Activated CD4-positive, CD25-positive, alpha-beta regulatory T cell treated with anti-CD3 and anti-CD28 coated beads, Interleukin-2, amount 50 U/mL, for 72 hours (primary cell): ENCODE data around the gene TALDO1.

Experiments used
- DNase-seq: peaks from one replicate; pipeline ENCODE4 v3.0.0; 2021

TALDO1 gene

DNA sequence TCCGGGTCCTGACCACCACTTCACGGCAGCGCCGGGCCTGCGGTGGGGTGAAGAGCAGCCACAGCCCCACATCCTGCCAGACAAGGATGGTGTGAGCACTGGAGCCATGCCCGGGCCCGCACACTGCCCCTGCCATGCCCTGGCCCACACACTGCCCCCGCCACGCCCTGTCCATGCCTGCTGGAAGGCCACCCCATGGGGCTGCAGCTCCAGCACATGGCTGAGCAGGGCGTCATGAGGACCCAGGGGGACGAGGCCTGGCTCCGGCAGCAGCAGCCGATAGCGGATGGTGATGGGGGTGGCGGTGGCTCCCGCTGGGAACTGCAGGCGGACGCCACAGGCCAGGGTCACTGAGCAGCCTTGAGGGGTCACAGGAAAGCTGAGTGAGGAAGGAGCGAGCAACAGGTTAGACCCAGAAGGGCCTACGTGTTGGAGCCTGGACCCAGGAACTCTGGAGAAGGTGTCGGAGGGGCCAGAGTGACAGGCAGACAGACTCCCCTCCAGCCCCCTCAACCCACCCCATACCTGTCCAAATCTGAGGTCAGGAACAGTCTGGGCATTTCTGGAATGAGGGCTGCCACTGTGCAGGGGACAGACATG lies 54.9 kb downstream of the TALDO1 start:
- DNase-seq: no peak

DNA sequence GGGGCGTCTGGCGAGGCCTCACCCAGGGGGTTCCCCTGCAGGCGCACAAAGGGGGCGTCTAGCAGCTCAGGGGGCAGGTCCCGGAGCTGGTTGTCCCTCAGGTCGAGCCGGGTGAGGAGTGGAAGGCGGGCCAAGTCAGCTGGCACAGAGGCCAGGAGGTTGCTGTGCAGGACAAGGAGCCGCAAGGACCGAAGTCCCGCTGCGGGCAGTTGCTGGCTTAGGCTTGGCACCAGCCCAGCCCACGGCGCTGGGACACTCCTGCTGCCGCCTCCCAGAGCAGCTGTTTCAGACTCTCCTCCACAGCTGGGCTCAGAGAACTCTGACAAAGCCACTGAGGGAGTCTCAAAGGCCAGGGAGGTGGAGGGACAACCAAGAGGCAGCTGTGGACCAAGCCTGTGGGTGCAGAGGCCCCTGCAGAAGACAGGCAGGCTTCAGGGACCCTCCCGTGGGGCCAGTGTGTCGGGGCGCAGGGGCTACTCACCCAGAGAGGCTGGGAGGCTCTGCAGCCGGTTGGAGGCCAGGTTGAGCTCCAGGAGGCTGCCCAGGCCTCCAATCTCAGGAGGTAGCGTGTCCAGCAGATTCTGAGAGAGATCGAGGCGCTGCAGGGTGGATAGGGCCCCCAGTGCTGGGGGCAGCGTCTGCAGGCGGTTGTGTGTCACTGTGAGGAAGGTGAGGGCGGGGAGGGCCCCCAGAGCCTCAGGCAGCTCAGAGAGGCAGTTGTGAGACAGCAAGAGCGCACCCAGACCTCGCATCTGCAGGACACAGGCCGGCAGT lies 55.6 kb downstream of the TALDO1 start:
- no peak for DNase-seq

DNA sequence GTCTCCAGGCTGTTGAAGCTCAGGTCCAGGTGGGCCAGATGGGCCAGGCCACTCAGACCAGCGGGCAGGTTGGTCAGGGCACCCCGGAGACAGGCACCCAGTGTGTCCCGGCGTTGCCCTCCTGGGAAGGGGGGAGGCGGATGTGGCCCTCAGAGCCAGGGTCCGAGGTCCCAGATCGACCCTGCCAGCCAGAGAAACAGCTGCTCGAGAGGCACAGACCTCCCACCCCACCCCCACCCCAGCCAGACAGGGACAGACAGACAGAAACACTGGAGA lies 56.1 kb downstream of the TALDO1 start:
- no peak for DNase-seq

DNA sequence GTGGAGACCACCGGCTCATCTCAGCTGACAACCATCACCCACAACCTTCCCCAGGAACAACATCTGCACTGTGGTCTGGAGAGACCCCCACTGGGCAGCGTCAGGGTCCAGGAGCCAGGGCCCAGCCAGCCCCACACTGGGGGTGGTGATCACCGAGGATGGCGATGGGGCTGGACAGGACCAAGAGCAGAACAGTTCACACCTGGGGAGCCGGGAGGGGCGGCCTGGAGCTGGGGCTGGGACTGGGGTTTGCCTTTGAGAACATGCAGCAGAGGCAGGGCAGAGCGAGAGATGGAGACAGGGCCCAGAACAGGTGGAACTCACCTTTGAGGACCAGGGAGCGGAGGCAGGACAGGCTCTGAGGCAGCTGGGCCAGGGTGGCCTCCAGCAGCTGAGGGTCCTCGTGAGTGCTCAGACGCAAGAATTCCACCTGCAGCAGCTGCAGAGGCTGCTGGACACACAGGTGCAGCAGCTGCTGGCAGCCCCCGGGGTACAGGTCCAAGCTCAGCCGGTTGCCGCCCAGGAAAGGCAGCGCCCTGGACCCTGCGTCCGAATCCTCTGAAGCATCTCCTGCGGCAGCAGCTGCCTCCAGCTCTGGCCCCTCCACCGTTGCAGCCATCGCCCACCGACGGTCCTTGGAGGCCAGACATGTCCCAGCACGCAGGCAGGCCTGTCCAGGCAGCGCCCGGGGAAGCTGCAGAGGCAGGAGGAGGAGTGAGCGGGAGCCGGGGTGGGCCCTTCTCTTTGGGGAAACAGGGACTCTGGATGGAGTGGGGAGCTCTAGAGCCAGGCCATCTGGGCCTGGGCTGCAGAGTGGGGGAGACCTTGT lies 56.7 kb downstream of the TALDO1 start:
- no peak for DNase-seq

DNA sequence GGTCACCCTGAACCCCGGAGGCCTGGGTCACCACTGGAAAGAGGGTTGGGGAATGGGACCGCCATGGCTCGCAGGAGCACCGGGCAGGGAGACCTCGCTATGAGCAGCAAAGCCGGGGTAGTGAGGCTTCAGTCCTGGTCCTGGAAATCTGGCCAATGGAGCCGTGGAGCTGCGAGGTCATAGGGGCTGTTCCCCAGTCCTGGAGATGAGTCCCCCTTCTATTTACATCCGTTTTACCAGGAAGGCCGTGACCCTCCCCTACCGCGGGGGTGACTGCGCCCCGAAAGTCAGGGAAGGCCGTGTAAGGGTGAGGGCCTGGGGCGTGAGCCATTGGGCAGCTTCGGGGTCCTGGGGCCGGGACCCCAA lies 57.3 kb downstream of the TALDO1 start:
- DNase-seq: no peak

DNA sequence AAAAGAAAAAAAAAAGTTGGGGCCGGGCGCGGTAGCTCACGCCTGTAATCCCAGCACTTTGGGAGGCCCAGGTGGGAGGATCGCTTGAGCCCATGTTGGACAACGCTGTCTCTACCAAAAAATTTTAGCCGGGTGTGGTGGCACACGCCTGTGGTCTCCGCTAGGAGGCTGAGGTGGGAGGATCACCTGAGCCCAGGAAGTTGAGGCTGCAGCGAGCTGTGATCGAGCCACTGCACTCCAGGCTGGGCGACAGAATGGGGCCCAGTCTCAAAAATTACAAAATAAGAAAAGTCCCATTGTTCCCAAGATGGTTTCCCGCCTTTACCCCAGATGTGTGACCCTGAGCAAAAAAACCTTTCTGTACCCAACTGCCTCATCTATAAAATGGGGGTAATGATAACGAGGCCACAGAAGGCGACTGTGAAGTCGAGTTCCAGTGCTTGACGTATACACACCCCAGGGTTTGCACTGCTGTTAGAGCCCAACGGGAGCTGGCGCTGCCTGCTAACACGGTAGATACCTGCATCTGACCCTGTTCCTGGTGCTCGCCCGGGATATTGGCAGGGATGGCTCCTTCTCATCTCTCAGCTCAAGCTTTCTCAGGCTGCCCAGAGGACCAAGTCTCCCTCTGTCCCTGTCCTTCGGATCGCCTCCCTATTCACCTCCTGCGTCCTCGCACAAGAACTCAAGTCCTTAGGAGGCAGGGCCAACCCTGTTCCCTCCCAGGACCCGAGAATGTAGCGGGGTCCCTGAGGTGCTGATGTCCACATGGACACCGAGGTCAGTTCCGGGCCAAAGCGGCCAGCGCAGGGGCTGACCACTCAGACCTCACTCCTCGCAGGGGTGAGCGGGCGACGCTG lies 61.4 kb downstream of the TALDO1 start:
- no peak for DNase-seq

DNA sequence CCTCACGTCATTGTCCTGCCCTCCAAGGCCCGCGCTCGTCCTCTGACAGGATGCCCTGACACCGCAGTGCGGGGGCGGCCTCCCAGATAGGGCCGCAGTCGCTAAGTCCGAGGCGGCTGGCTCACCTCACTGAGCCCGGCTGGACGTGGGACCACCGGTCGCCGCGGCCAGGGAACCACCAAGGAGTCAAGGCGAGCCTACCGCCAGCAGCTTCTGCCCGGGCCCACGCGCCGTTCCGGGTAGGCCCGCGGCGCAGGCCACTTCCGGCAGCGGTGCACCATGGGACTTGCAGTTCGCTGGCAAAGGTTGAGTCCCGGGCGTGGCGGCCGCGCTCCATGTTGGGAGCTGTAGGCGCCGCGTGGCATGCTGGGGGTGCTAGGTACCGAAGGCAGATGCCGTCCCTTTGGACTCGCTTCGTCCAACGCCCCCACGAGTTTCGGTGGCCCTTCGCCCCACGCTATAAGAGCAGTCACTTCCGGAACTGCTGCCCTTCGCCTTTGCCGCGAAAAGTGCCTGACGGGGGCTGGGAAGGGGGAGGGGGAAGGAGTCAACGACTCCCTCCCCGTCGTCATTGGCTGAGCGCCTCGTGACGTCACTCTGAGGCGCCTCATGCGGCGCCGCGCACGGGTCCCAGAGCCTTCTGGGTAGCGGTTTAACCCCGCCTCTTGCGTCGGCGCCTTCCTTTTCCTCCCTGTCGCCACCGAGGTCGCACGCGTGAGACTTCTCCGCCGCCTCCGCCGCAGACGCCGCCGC lies 62.2 kb downstream of the TALDO1 start, which contains the start of gene RPLP2:
TSS of gene RPLP2 (plus strand) at position 681 of the 753 bp plus-strand sequence. CDS start 268 bp downstream, outside the sequence.
- peak; percentile 97 for DNase-seq

DNA sequence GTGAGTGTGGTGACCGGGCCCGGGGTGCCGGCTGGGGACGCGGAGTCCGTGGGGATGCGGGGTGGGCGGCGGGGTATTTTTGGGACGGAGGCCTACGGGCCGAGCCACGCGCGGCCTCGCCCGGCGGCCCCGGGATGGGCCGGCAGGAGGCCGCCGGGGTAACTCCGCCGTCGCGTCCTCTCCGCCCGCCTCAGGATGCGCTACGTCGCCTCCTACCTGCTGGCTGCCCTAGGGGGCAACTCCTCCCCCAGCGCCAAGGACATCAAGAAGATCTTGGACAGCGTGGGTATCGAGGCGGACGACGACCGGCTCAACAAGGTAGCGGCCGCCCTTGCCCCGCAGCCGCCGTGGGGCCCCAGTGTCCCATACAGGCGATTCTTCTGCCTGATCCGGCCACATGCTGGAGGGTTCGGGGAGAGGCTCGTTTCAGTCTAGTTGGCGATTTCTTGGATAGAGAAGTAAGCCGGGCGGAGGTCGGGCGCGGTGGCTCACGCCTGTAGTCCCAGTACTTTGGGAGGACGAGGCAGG lies 62.8 kb downstream of the TALDO1 start:
- no peak for DNase-seq

DNA sequence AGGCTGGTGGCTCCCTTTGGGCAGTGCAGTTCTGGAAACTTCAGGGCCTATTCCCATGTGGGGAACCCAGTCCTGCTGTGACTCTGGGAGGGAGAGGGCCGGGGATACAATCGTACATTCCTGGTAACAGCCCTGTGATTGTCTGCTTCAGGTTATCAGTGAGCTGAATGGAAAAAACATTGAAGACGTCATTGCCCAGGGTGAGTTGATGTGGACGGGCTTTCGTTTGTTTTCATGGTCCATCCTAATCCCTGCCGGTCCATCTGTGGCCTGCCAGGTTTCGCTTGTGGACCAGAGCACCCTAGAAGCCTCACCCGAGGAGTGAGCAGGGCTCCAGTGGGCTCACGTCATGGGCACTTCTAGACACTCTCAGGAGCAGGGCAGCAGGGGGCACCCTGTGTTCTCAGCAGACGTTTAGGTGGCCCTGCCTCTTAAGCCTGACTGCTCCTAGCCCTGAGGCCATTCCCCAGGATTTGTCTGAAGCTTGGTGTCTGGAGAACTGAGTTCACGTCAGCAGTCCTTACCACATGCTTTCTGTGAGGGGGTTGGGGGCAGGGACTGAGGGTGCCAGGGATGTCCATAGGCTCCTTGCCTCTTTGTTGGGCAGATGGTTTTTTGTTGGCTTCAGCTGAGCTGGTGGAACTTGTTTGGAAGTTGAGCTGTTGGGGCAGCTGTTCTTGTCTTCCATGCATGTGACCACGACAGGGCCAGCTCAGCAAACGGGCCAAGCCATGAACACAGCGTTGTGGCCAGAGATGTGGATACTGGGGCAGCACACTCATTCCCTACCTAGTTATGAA lies 64.4 kb downstream of the TALDO1 start:
- DNase-seq: no peak

DNA sequence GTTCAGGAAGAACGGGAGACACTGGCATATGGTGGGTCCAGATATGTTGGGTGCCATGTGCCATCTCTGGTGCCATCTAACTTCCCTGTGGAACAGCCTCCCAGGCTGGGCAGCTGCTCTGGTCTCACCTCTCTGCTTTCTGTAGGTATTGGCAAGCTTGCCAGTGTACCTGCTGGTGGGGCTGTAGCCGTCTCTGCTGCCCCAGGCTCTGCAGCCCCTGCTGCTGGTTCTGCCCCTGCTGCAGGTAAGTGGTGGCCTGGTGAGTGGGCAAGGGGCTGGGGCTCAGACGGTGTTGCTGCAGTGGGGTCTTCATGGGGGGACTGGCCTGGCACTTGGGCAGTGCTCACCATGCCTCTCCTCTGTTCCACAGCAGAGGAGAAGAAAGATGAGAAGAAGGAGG lies 65.1 kb downstream of the TALDO1 start:
- DNase-seq: no peak

DNA sequence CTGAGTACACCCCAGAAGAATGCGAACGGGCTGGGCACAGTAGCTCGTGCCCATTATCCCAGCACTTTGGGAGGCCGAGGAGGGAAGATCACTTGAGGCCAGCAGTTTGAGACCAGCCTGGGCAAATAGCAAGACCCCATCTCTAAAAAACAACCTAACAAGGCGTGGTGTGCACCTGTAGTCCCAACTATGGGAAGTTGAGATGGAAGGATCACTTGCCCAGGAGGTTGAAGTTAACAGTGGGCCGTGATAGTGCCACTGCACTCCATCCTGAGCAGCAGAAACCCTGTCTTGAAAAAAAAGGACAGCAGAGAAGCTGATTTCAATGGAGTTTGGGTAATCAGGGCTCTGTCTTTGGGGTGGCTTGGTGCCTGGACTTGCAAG lies 65.8 kb downstream of the TALDO1 start:
- DNase-seq: no peak

DNA sequence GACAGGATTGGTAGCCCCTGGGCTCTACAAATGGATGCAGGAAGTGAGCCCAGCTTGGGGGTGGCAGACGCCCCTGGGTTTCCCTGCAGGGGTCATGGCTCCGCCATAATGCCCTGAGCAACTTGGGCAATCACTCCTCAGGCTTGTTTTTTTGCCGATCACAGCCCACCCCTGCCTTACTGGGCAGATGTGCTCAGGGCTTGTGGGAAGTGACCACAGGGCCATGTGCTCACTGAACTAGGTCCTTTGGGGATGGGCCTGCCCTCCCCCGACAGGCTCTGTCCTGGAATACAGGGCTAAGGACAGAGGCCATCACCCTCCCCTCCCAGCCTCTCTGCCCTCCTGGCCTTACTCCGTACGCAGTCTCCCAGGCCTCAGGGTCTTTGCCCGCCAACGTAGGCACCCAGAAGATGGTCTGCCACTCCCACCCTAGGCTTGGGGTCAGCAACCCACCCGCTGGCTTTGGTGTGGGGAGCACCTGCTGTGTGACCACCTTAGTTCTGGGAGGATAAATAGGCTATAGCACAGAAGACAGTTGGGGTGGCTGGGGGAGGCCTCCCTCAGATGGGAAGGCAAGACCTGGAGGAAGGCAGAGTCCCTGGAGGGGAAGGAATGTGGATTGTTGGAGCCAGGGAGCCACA lies 66.3 kb downstream of the TALDO1 start:
- DNase-seq: no peak
